GM18505 (cell line): Measurements from ENCODE around the gene U2AF1L4.
"Not testable (repeated sequence)": the region's sequence is repeated elsewhere in the genome, so short reads cannot be mapped to it uniquely, and the experiment has no call there.

Experiments used
- ATAC-seq: cut with Tn5 transposase; IDR thresholded peaks from one replicate; pipeline ENCODE4 v1.9.1; 2021; ENCODE audit not compliant: unreplicated experiment
- POLR2A ChIP-seq: IDR thresholded peaks from 4 replicates; pipeline ENCODE4 v1.6.1; 2011; ENCODE audit warnings: borderline replicate concordance; ENCODE audit not compliant: insufficient read depth, insufficient read length; ENCODE audit errors: extremely low read depth

Gene U2AF1L4

DNA sequence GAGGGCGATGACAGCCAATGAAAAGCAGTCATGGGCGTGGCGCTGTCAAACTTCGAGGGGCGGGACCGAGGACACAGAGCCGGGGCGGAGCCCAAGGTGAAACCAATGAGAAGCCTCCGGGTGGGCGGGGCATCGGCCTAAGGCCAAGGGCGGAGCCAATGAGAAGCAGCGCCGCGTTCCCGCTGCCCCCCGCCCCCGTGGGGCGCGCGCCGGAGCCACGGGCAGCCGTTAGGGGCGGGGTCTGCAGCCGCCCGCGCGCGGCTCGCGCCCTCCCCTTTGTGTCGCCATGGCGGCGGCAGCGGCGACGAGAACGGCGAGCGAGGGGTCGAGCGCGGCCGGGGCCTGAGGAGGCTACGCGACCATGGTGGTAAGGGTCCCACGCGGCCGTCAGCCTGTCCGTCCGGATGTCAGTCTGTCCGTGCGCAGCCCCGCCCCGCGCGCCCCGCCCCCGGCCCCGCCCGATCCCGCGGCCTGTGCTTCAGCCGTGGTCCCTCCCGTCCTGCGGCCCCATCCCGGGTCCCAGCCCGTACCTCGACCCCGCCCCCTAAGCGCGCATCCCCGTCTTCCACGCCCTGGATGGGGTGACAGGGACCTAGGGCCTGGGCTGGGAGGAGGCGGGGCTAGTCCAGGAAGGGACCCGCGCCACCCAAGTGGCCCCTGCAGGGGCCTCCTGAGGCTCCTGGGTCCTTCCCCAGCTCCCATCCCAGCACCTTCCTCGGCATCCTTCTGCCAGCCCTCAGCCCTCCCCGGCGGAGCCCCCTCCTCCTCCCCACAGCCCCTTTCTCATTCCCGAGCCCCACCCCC, 30.3 kb upstream of the U2AF1L4 start, which contains the start of gene ARHGAP33:
Gene ARHGAP33 (plus strand): TSS at position 267 of the 804 bp plus-strand sequence. CDS start 95 bp downstream, at position 362.
- TF ChIP-seq POLR2A: no peak
- ATAC-seq: peak; percentile 85

DNA sequence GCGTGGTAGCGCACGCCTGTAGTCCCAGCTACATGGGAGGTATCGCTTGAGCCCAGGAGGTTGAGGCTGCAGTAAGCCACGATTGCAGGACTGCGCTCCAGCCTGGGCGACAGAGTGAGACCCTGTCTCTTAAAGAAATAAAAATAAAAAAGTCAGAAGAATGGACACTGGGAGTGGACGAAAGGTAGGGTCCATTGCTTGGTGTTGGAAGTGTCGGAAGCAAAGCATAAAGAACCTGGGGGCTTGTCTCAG, 29.8 kb upstream of the U2AF1L4 start:
- TF ChIP-seq POLR2A: no peak
- ATAC-seq: no peak

DNA sequence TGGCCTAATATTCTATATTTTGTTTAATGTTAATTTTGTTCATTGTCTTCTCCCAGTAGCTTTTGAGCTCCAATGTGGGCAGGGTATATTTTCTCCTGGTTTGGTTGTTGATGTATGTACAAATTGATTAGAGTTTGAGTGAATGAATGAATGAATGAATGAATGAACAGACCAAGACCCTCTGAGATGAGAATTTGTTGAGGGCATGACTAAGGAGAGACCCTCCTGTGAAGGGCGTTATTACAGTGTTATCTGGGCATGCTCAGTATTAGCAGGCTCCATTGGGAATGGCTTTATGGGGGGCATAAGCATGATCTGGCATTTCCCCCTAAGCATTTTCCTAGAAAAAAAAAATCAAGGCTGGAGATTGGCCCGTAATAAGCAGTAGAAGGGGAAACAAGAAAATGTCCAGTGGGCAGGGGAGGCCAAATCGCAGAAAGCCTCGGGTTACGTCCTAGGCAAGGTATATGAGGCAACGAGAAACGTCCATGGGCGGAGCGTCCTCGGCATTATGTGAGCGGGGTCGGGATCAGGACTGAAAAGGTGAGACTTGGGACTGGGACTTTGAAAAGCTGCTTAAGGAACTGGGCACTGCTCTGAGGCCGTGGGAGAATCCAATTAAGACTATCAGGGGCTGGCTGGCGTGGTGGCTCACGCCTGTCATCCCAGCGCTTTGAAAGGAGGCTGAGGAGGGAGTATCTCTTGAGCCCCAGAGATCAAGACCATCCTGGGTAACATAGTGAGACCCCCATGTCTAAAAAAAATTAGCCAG, 29.2 kb upstream of the U2AF1L4 start:
- no peak for TF ChIP-seq POLR2A
- ATAC-seq: no peak

DNA sequence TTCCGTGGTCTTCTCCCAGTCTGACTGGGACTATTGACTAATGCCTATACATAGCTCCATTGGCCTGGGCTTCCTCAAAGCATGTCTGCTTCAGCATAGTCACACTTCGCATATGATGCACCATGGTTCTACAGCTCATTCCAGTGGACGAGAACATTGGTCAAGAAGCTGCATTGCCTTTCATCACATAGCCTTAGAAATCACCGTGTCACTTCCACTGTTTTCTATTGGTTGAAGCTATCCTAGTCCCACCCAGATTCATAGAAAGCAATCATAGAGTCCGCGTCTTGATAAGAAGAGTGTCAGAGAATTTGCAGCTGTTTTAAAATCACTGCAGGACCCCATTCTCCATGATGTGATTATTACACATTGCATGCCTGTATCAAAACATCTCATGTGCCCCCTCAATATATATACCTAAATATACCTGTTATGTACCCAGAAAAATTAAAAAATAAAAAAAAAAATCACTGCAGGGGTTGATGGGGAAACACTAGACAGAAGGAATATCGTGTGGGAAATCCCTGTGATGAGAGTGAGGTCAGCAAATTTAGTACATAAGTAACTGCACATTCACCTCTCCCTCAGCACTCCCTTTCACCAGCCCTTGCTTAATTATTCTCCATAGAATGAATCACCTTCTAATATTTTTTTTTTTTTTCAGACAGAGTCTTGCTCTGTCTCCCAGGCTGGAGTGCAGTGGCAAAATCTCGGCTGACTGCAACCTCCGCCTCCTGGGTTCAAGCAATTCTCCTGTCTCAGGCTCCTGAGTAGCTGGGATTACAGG, 28.0 kb upstream of the U2AF1L4 start:
- TF ChIP-seq POLR2A: no peak
- ATAC-seq: no peak

DNA sequence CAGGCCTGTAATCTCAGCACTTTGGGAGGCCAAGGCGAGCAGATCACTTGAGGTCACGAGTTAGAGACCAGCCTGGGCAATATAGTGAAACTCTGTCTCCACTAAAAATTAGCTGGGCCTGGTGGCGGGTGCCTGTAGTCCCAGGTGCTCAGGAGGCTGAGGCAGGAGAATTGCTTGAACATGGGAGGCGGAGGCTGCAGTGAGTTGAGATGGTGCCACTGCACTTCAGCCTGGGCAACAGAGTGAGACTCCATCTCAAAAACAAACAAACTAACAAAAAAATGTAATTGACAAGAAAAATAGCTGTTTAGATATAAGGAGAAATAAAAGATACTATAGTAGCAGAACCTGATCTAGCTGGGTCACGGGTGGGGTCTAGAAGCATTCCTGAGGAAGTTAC, 27.1 kb upstream of the U2AF1L4 start:
- not testable (repeated sequence) for ATAC-seq

DNA sequence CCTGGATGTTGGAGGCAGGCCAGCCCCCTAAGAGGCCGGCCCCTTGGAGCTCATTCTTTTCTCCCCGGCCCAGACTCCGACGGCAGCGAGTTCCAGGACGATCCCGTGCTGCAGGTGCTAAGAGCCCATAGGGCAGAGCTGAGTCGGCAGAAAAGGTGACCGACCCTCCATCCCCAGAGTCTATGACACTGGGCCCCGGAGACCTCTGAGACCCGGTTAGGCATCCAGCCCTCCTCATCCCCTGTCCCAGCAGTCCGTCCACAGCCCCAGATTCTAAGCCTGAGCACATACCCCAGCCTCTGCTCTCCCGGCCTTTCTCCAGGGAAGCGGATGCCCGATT, 22.8 kb upstream of the U2AF1L4 start:
- TF ChIP-seq POLR2A: no peak
- no peak for ATAC-seq

DNA sequence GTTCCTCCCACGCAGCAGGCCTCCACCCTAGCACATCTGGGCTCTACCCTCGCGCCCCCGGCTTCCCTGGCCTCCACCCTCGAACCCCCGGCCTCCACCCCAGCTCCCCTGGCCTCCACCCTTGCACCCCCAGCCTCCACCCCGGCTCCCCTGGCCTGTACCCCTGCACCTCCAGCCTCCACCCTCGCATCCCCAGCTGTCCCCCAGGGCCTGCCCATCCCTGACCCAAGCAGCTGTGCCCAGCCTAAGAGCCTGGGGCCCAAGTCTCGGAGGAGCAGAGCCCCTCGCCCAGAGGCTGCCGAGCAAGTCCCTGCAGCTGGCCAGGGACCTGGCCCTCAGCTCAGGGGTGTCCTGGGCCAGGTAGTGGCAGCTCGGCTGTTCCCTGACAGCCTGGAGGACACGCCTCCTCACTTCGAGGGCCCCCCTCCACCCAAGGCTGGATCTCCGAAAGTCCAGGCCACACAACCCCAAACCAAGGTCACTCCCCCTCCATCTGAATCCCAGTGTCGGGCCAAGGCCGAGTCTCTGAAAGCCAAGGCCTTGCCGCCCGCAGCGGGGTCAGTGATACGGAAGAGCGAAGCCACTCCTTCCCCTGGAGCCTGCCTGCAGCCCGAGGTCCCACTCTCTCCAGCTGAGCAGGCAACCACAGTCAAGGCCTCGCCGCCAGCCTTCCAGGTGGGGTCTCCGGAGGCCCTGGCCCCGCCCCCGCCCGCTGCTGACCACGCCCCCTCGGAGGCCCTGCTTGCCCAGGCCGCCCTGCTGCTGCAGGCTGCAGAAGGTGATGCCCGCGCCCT, 22.3 kb upstream of the U2AF1L4 start:
- no peak for TF ChIP-seq POLR2A
- ATAC-seq: no peak

DNA sequence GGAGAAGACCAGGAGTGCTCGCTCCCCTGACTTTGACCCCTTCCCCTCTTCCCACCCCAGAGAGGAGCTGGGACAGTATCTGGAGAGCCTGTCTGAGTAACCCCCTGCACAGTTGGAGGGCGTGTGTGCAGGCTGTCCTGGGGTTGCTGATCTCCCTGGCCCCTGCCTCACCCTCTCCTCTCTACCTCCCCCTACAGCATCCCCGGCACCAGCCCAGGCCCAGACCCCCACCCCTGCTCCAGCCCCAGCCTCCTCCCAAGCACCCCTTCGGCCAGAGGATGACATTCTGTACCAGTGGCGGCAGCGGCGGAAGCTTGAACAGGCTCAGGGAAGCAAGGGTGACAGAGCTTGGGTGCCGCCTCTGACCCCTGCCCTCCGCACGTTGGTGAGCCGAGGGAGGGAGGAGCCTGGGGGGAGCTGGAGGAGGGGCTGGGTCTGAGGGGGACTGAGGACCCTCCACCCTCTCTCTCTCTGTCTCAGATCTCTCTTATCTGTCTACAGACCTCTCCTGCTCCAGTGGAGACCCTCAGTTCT, 21.4 kb upstream of the U2AF1L4 start:
- ATAC-seq: no peak
- TF ChIP-seq POLR2A: no peak

DNA sequence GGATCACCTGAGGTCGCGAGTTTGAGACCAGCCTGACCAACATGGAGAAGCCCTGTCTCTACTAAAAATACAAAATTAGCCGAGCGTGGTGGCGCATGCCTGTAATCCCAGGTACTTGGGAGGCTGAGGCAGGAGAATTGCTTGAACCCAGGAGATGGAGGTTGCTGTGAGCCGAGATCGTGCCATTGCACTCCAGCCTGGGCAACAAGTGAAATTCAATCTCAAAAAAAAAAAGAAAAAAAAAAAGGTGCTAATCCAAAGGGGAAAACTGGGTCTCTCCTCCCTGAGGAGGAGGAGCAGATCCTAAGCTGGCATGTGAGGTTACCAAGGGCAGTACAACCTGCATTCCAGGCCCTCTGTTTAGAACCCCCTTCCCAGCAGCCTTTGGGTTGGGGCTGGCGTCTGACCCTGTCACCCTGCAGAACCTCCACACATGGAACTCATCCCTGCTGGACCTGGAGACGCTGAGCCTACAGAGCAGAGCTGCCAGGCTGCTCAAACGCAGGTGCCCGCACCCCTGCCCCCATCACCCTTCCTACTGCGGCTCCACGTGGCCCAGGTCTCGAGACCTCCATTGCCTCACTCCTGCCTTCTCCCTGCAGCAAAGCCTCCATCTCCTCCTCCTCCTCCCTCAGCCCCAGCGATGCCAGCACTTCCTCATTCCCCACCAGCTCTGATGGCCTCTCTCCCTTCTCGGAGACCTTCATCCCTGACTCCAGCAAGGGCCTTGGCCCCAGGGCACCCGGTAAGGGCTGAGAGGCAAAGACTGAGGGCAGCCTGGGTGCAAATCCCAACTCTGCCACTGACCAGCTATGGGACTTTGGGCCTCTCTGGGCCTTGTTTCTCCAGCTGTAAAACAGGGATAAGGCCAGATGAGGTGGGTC, 19.5 kb upstream of the U2AF1L4 start:
- no peak for ATAC-seq
- TF ChIP-seq POLR2A: no peak

DNA sequence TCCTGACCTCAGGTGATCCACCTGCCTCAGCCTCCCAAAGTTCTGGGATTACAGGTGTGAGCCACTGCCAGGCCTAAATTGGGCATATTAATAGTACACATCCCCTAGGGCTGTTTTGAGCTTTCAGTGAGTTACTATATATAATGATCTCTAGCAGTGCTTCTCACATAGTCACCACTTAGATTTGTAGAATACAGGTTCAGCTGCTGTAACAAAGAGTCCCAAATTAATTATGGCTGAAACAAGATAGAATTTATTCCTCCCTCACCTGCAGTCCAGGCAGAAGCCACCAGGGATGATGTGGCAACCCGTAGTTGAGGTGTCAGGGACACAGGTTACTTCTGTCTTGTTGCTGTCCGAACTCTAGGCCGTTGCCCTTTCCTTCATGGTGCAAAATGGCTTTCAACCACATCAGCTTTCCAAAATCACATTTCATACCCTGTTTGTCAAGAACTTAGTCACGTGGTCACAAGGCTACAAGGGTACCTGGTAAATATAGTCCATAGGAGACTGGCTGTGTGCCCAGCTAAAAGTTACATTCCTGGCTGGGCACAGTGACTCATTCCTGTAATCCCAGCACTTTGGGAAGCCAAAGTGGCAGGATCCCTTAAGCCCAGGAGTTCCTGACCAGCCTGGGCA, 15.6 kb upstream of the U2AF1L4 start:
- TF ChIP-seq POLR2A: no peak
- ATAC-seq: no peak

DNA sequence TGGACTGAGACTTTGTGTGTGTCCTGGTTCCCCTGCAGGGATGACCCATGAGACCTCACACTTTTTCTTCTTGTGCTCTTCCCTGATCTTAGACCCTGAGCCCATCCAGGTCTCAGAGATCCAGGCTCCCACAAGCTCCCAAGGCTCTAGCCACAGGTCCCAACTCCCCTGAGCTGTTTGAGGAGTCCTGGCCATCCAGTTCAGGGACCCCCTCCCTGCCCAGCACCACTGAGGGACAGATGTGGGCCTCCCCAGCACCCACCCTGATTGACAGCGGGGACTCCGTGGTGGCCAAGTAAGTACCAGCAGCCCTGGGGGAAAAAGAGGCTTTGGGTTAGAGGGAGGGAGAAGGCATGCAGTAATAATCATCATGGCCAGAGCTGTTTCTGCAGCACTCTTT, 14.5 kb upstream of the U2AF1L4 start:
- ATAC-seq: no peak
- TF ChIP-seq POLR2A: no peak
